Neural crest cell (in vitro differentiated cells): ENCODE measurements around the gene SPRR5. TPM values are rescaled to one million over a fixed set of nuclear protein-coding genes. Genes with fewer than 3 reads are reported as not detected.

Source experiments
- DNase-seq: peaks from one replicate; pipeline ENCODE4 v3.0.0; 2021; ENCODE audit warnings: low read depth, mixed read lengths, low spot score
- H3K27ac Mint-ChIP-seq: one replicate; pipeline ENCODE4 v1.8.0; 2021; ENCODE audit warnings: mild to moderate bottlenecking, mixed read lengths; ENCODE audit not compliant: unreplicated experiment
- H3K27me3 Mint-ChIP-seq: 2 replicates; pipeline ENCODE4 v1.8.0; 2021; ENCODE audit warnings: low read depth, mild to moderate bottlenecking, mixed read lengths
- H3K36me3 Mint-ChIP-seq: 2 replicates; pipeline ENCODE4 v1.8.0; 2021; ENCODE audit warnings: low read depth, mild to moderate bottlenecking, mixed read lengths
- H3K4me1 Mint-ChIP-seq: 2 replicates; pipeline ENCODE4 v1.8.0; 2021; ENCODE audit warnings: mixed read lengths
- H3K4me3 Mint-ChIP-seq: one replicate; pipeline ENCODE4 v1.8.0; 2021; ENCODE audit warnings: mild to moderate bottlenecking, mixed read lengths
- H3K9me3 Mint-ChIP-seq: 2 replicates; pipeline ENCODE4 v1.8.0; 2021; ENCODE audit warnings: mixed read lengths
- long read RNA-seq: library from polyadenylated mRNA; unstranded; transcript quantifications from one replicate; pipeline ENCODE4 v2.0.0, GENCODE V29; 2020
- total RNA-seq: library from RNA; stranded (reverse); gene quantifications from 2 replicates; pipeline ENCODE4 v1.2.1, GENCODE V29; 2021
- TF ChIP-seq, protein P1 (sequence below): fragments of 200-600 bp; sonication (generic); conservative IDR thresholded peaks from 2 replicates; pipeline ENCODE4 v1.5.0; 2021; ENCODE audit warnings: antibody characterized with exemption, mild to moderate bottlenecking

Gene SPRR5, protein sequence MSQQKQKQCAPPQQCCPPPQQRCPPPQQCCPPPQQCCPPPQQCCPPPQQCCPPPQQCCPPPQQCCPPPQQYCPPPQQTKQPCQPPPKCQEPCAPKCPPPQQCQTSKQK
- total RNA-seq: not detected in 2 replicates
- long read RNA-seq: 0 reads

DNA sequence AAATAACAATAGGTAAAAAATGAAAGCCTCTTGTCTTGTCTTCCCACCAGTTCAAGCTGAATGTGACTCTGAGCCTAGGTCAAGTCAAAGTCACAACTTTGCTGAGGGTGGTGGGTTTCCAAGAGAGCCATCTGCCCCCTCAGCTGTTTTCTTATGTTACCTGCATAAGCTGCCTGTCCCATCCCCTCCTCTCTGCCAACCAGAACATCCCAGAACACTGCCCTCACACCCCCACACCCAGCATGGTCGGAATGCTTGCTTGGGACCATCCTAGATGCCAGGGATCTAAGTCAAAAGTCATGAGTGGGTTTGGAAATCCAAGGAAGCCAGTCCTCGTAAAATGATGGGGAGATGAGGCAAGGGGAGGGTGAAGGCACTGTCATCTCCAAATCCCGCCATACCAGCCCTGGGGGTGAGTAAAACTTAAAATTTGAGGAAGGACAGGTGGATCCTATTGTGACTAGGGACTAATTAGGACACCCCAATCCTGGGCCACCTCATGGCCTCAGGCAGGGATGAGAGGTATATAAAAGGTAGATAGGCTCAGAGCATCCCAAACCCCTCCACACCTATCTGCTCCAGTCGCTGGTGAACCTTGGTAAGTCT, at the start of gene SPRR5:
SPRR5 (plus strand) TSS at position 556 of the 606 bp plus-strand sequence. CDS start 1,349 bp downstream, outside the sequence.
- Mint-ChIP-seq H3K9me3 (no peaks in the 10 kb centered on the region), H3K4me3 (no peak within 1 kb of the TSS), H3K36me3 (no peaks in the 10 kb centered on the region), H3K27ac (no peak within 1 kb of the TSS), H3K27me3 (peaks cover 11% of the 10 kb centered on the region), H3K4me1 (no peaks in the 10 kb centered on the region)
- TF ChIP-seq, protein P1, sequence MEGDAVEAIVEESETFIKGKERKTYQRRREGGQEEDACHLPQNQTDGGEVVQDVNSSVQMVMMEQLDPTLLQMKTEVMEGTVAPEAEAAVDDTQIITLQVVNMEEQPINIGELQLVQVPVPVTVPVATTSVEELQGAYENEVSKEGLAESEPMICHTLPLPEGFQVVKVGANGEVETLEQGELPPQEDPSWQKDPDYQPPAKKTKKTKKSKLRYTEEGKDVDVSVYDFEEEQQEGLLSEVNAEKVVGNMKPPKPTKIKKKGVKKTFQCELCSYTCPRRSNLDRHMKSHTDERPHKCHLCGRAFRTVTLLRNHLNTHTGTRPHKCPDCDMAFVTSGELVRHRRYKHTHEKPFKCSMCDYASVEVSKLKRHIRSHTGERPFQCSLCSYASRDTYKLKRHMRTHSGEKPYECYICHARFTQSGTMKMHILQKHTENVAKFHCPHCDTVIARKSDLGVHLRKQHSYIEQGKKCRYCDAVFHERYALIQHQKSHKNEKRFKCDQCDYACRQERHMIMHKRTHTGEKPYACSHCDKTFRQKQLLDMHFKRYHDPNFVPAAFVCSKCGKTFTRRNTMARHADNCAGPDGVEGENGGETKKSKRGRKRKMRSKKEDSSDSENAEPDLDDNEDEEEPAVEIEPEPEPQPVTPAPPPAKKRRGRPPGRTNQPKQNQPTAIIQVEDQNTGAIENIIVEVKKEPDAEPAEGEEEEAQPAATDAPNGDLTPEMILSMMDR: no peak
- no peak for DNase-seq

DNA sequence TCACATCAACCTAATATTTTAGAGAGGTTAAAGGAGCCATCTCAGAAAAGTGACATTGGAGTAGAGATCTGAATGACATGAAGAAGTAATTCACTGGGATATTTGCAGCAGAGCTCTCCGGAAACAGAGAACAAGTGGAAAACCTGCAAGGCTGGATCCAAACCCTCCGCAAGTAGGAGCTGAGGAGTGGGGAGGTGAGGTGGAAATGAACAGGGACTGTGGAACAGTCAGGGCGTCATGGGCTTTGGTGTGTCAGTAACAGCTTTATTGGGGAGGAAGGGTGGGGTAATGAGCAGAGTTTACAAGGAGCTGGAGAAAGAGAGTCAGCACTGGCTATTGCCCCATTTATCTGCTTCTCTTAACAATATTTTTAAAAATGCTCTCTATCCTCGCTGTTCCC, 48.0 kb upstream of the SPRR5 start:
- Mint-ChIP-seq H3K27me3 (no peaks in the 10 kb centered on the region), H3K4me1 (no peaks in the 10 kb centered on the region), H3K36me3 (no peaks in the 10 kb centered on the region), H3K9me3 (peaks cover 6% of the 10 kb centered on the region), H3K27ac (no peak overlapping the region), H3K4me3 (no peak overlapping the region)
- no peak for DNase-seq
- TF ChIP-seq, protein P1: no peak

DNA sequence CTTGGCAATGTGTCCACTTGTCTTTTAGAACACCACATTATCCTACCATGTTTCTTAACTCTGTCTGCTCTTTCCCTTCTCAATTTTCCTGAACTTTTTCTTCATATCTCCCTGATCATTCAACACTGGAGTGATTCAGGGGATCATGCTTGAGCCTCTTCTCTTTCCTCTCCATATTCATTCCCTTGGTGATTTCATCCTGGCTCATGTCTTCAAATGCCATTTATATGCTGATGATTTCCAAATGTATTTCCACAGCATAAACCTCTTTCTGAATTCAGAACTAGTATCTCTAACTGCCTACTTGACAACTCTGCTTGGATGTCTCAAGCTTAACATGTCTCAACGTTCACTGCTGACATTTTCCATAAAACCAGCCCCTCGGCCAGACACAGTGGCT, 47.1 kb upstream of the SPRR5 start:
- TF ChIP-seq, protein P1: no peak
- DNase-seq: no peak
- Mint-ChIP-seq H3K27me3 (no peaks in the 10 kb centered on the region), H3K4me1 (no peaks in the 10 kb centered on the region), H3K36me3 (no peaks in the 10 kb centered on the region), H3K9me3 (peaks cover 6% of the 10 kb centered on the region), H3K4me3 (no peak overlapping the region), H3K27ac (no peak overlapping the region)

DNA sequence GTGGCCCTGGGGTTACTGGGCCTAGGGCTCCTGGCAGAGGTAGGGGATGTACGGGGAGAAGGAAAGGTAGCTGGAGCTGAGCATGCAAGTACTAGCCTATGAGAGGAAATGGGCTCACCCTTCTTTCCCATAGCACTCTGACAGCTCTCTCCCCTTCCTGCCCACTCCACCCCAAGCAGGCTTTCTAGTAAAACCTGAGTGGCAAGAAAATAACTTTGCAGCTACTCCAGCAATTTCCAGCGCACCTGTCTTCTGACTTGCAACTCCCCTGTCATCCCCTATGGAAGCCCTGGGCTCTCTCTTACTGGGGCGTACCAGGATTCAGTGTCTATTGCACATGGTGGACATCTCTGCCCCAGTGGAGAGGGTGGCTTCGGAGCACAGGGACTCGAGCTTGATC, 45.4 kb upstream of the SPRR5 start:
- Mint-ChIP-seq H3K27me3 (peaks cover 2% of the 10 kb centered on the region), H3K27ac (no peak overlapping the region), H3K4me3 (no peak overlapping the region), H3K36me3 (no peaks in the 10 kb centered on the region), H3K9me3 (peaks cover 12% of the 10 kb centered on the region), H3K4me1 (no peaks in the 10 kb centered on the region)
- TF ChIP-seq, protein P1: no peak
- DNase-seq: no peak

DNA sequence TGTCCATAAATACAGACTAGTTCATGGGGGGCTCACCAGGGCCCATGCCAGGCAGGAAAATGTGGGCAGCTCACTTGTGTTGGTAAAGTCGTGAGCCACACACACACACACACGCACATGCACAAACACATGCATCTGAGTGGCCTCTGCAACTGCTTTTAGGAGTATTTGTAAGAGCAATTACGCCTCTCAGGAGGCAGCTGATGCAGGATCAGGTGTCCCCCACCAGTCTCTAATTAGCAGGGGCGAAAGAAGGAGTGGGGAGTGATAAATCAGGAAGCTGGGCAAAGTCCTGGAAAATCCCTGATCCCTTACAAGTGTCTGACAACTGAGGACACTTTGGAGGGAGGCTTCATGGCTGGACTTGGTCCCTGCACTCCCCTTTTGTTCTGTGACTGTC, 44.4 kb upstream of the SPRR5 start:
- no peak overlapping the region for H3K27ac Mint-ChIP-seq
- no peaks in the 10 kb centered on the region for H3K36me3 Mint-ChIP-seq
- H3K4me3 Mint-ChIP-seq: no peak overlapping the region
- no peak for DNase-seq
- H3K4me1 Mint-ChIP-seq: no peaks in the 10 kb centered on the region
- peaks cover 9% of the 10 kb centered on the region for H3K9me3 Mint-ChIP-seq
- peaks cover 2% of the 10 kb centered on the region for H3K27me3 Mint-ChIP-seq
- TF ChIP-seq, protein P1: no peak
